22Rv1 (cell line): Measurements from ENCODE around the gene ABCC12.

ENCODE experiments used
- CTCF ChIP-seq: fragments of 450-650 bp; IDR thresholded peaks from 2 replicates; pipeline ENCODE4 v1.5.1; 2017; ENCODE audit warnings: mild to moderate bottlenecking
- ZFX ChIP-seq: fragments of 450-650 bp; IDR thresholded peaks from 2 replicates; pipeline ENCODE4 v1.6.1; 2017; ENCODE audit warnings: antibody characterized with exemption, borderline replicate concordance

- no peak for TF ChIP-seq CTCF
- TF ChIP-seq ZFX, result no peak
Measured at GRCh38 chr16:48136547-48137360, 19.0 kb downstream of the ABCC12 start.
